Measurements from ENCODE around the gene KLHL2. TPM values are rescaled to one million over a fixed set of nuclear protein-coding genes. Genes with fewer than 3 reads are reported as not detected.
"Not testable (repeated sequence)": the region's sequence is repeated elsewhere in the genome, so short reads cannot be mapped to it uniquely, and the experiment has no call there.

KLHL2 gene
- total RNA-seq, 4 donors from 2014 or later, result 3.6 to 7.9 (median 6.4) TPM

- ATAC-seq (no peak), DNase-seq (no peak)
- Histone ChIP-seq H3K27me3 (no peaks in the 10 kb centered on the region), H3K9me3 (no peaks in the 10 kb centered on the region), H3K4me3 (no peak overlapping the region), H3K4me1 (no peaks in the 10 kb centered on the region), H3K36me3 (no peaks in the 10 kb centered on the region), H3K27ac (no peak overlapping the region)
- in situ Hi-C loops (cut with MboI; ENCODE audit: low sequenced_read_pairs in 4 of 4) (no loop called here), intact Hi-C loops (cut with DNase I; ENCODE audit: low total_unique reads) (no loop called here)
- TF ChIP-seq POLR2A (IDR thresholded peaks at IDR 0.05) (no peak), CTCF (IDR thresholded peaks at IDR 0.05 in 4 of 5, conservative IDR thresholded peaks at IDR 0.05 in 1 of 5) (no peak)
Observed at GRCh38 chr4:165167650-165168049, 39.7 kb upstream of the KLHL2 start.

- intact Hi-C loops (cut with DNase I; ENCODE audit: low total_unique reads), result no loop called here
- no peak overlapping the region for H3K4me3 ChIP-seq
- no peaks in the 10 kb centered on the region for H3K27me3 ChIP-seq
- no peak for TF ChIP-seq CTCF (IDR thresholded peaks at IDR 0.05 in 4 of 5, conservative IDR thresholded peaks at IDR 0.05 in 1 of 5)
- no peak for TF ChIP-seq POLR2A (IDR thresholded peaks at IDR 0.05)
- in situ Hi-C loops (cut with MboI; ENCODE audit: low sequenced_read_pairs in 4 of 4), result no loop called here
- H3K9me3 ChIP-seq, result no peaks in the 10 kb centered on the region
- no peak overlapping the region for H3K27ac ChIP-seq
- DNase-seq (no peak), ATAC-seq (no peak)
- H3K36me3 ChIP-seq, result no peaks in the 10 kb centered on the region
- no peaks in the 10 kb centered on the region for H3K4me1 ChIP-seq
Observed at GRCh38 chr4:165170819-165171218, 36.5 kb upstream of the KLHL2 start.

GRCh38 chr4:165175470-165175869 lies 31.9 kb upstream of the KLHL2 start:
- in situ Hi-C loops (cut with MboI; ENCODE audit: low sequenced_read_pairs in 4 of 4); H3K36me3 ChIP-seq; H3K27me3 ChIP-seq; DNase-seq; intact Hi-C loops (cut with DNase I; ENCODE audit: low total_unique reads); ATAC-seq; H3K4me1 ChIP-seq; H3K27ac ChIP-seq; H3K4me3 ChIP-seq; H3K9me3 ChIP-seq: not testable (repeated sequence)

- Histone ChIP-seq H3K4me1 (no peaks in the 10 kb centered on the region), H3K27ac (no peak overlapping the region), H3K4me3 (no peak overlapping the region), H3K9me3 (no peaks in the 10 kb centered on the region), H3K27me3 (no peaks in the 10 kb centered on the region), H3K36me3 (no peaks in the 10 kb centered on the region)
- no peak for DNase-seq
- ATAC-seq, result no peak
- intact Hi-C loops (cut with DNase I; ENCODE audit: low total_unique reads) (no loop called here), in situ Hi-C loops (cut with MboI; ENCODE audit: low sequenced_read_pairs in 4 of 4) (no loop called here)
- TF ChIP-seq CTCF (IDR thresholded peaks at IDR 0.05 in 4 of 5, conservative IDR thresholded peaks at IDR 0.05 in 1 of 5), result no peak
- no peak for TF ChIP-seq POLR2A (IDR thresholded peaks at IDR 0.05)
Observed at GRCh38 chr4:165175879-165176278, 31.5 kb upstream of the KLHL2 start.

GRCh38 chr4:165177725-165178666 lies 29.4 kb upstream of the KLHL2 start:
- Histone ChIP-seq H3K4me1 (no peaks in the 10 kb centered on the region), H3K36me3 (no peaks in the 10 kb centered on the region), H3K9me3 (no peaks in the 10 kb centered on the region), H3K4me3 (no peak overlapping the region), H3K27me3 (no peaks in the 10 kb centered on the region), H3K27ac (no peak overlapping the region)
- no peak for DNase-seq
- TF ChIP-seq POLR2A (IDR thresholded peaks at IDR 0.05) (no peak), CTCF (IDR thresholded peaks at IDR 0.05 in 4 of 5, conservative IDR thresholded peaks at IDR 0.05 in 1 of 5) (no peak)
- intact Hi-C loops (cut with DNase I; ENCODE audit: low total_unique reads) (no loop called here), in situ Hi-C loops (cut with MboI; ENCODE audit: low sequenced_read_pairs in 4 of 4) (no loop called here)
- no peak for ATAC-seq
